SK-N-SH treated with all-trans-retinoic acid at 6 μM for 48 hours (cell line): Measurements from ENCODE around the gene COG2.

Source experiments
- ATAC-seq: fragments of 200-7000 bp; cut with Tn5 transposase; 3 replicates; pipeline ENCODE4 v1.9.1; 2020; ENCODE audit warnings: mild to moderate bottlenecking, moderate library complexity
- ARNTL ChIP-seq: fragments of 450-650 bp; formaldehyde crosslinking; IDR thresholded peaks from 2 replicates; pipeline ENCODE4 v1.5.0; 2020; ENCODE audit warnings: low read depth, mild to moderate bottlenecking, moderate library complexity, borderline replicate concordance
- BACH2 ChIP-seq: fragments of 250-450 bp; sonication (Bioruptor Pico); IDR thresholded peaks from 2 replicates; pipeline ENCODE4 v1.9.0; 2021; ENCODE audit warnings: mild to moderate bottlenecking, borderline replicate concordance
- CREB5 ChIP-seq: fragments of 250-450 bp; sonication (Bioruptor Pico); IDR thresholded peaks from 2 replicates; pipeline ENCODE4 v1.5.1; 2020; ENCODE audit warnings: low read depth, mild to moderate bottlenecking, moderate library complexity
- GLIS3 ChIP-seq: fragments of 250-450 bp; sonication (Bioruptor Pico); IDR thresholded peaks from 2 replicates; pipeline ENCODE4 v1.5.0; 2020; ENCODE audit warnings: mild to moderate bottlenecking, moderate library complexity
- ISL1 ChIP-seq: fragments of 250-450 bp; sonication (Bioruptor Pico); IDR thresholded peaks from 2 replicates; pipeline ENCODE4 v2.1.2; 2022; ENCODE audit warnings: mild to moderate bottlenecking, moderate library complexity
- PATZ1 ChIP-seq: fragments of 250-450 bp; sonication (Bioruptor Pico); IDR thresholded peaks from 2 replicates; pipeline ENCODE4 v1.8.0; 2020; ENCODE audit warnings: mild to moderate bottlenecking, moderate library complexity, borderline replicate concordance
- RARB ChIP-seq: fragments of 250-450 bp; sonication (Bioruptor Pico); IDR thresholded peaks from 2 replicates; pipeline ENCODE4 v1.8.0; 2021; ENCODE audit warnings: mild to moderate bottlenecking, moderate library complexity
- SNAI2 ChIP-seq: fragments of 250-450 bp; sonication (Bioruptor Pico); IDR thresholded peaks from 2 replicates; pipeline ENCODE4 v1.5.0; 2020; ENCODE audit warnings: mild to moderate bottlenecking, moderate library complexity
- TCF4 ChIP-seq: fragments of 250-450 bp; sonication (Bioruptor Pico); IDR thresholded peaks from 2 replicates; pipeline ENCODE4 v1.8.0; 2021; ENCODE audit warnings: mild to moderate bottlenecking, moderate library complexity, borderline replicate concordance
- TOX ChIP-seq: fragments of 250-450 bp; sonication (Bioruptor Pico); IDR thresholded peaks from 2 replicates; pipeline ENCODE4 v1.8.0; 2021; ENCODE audit warnings: mild to moderate bottlenecking, moderate library complexity, borderline replicate concordance
- TSHZ2 ChIP-seq: fragments of 250-450 bp; sonication (Bioruptor Pico); IDR thresholded peaks from 2 replicates; pipeline ENCODE4 v1.5.0; 2020; ENCODE audit warnings: mild to moderate bottlenecking, moderate library complexity
- ZC3H10 ChIP-seq: fragments of 250-450 bp; sonication (Bioruptor Pico); IDR thresholded peaks from 2 replicates; pipeline ENCODE4 v1.5.1; 2021; ENCODE audit warnings: mild to moderate bottlenecking, moderate library complexity
- ZFP3 ChIP-seq: fragments of 250-450 bp; sonication (Bioruptor Pico); IDR thresholded peaks from 2 replicates; pipeline ENCODE4 v1.5.0; 2020; ENCODE audit warnings: mild to moderate bottlenecking, moderate library complexity
- ZNF565 ChIP-seq: fragments of 450-650 bp; formaldehyde crosslinking; conservative IDR thresholded peaks from 2 replicates; pipeline ENCODE4 v1.5.0; 2020; ENCODE audit warnings: low read depth, mild to moderate bottlenecking, moderate library complexity
- ZNF70 ChIP-seq: fragments of 450-650 bp; formaldehyde crosslinking; IDR thresholded peaks from 2 replicates; pipeline ENCODE4 v1.5.0; 2020; ENCODE audit warnings: mild to moderate bottlenecking, moderate library complexity

The COG2 gene

GRCh38 chr1:230620649-230621323 lies 21.5 kb upstream of the COG2 start:
- TF ChIP-seq TSHZ2 (CRISPR knock-in tag), result no peak
- TF ChIP-seq ISL1 (CRISPR knock-in tag), result no peak
- TF ChIP-seq RARB (CRISPR knock-in tag), result no peak
- TF ChIP-seq ZC3H10 (CRISPR knock-in tag), result no peak
- no peak for TF ChIP-seq TOX (CRISPR knock-in tag)
- no peak for TF ChIP-seq PATZ1
- TF ChIP-seq TCF4 (CRISPR knock-in tag), result no peak
- no peak for TF ChIP-seq BACH2 (CRISPR knock-in tag)
- TF ChIP-seq GLIS3 (CRISPR knock-in tag), result no peak
- no peak for TF ChIP-seq ZFP3
- TF ChIP-seq ARNTL, result no peak
- no peak for TF ChIP-seq CREB5 (CRISPR knock-in tag)
- ATAC-seq, result no peak

- TF ChIP-seq SNAI2 (CRISPR knock-in tag), result no peak
- no peak for TF ChIP-seq ZNF565 (CRISPR knock-in tag)
- no peak for TF ChIP-seq ZC3H10 (CRISPR knock-in tag)
- ATAC-seq, result no peak
These were observed 20.8 kb upstream of the COG2 start for GRCh38 chr1:230621324-230622030.

GRCh38 chr1:230622151-230622550 lies 20.1 kb upstream of the COG2 start:
- ATAC-seq, result no peak
- TF ChIP-seq TSHZ2 (CRISPR knock-in tag) (no peak), PATZ1 (no peak), ZNF70 (CRISPR knock-in tag) (no peak), CREB5 (CRISPR knock-in tag) (no peak), RARB (CRISPR knock-in tag) (no peak)
